HG02840 (cell line): ENCODE measurements around the gene FOXJ1.
"Not testable (repeated sequence)": the region's sequence is repeated elsewhere in the genome, so short reads cannot be mapped to it uniquely, and the experiment has no call there.

ENCODE experiments used
- ATAC-seq: cut with Tn5 transposase; IDR thresholded peaks from one replicate; pipeline ENCODE4 v1.9.1; 2021; ENCODE audit warnings: mild to moderate bottlenecking, moderate library complexity, moderate number of reproducible peaks; ENCODE audit not compliant: unreplicated experiment, low FRiP score

Gene FOXJ1, protein sequence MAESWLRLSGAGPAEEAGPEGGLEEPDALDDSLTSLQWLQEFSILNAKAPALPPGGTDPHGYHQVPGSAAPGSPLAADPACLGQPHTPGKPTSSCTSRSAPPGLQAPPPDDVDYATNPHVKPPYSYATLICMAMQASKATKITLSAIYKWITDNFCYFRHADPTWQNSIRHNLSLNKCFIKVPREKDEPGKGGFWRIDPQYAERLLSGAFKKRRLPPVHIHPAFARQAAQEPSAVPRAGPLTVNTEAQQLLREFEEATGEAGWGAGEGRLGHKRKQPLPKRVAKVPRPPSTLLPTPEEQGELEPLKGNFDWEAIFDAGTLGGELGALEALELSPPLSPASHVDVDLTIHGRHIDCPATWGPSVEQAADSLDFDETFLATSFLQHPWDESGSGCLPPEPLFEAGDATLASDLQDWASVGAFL

DNA sequence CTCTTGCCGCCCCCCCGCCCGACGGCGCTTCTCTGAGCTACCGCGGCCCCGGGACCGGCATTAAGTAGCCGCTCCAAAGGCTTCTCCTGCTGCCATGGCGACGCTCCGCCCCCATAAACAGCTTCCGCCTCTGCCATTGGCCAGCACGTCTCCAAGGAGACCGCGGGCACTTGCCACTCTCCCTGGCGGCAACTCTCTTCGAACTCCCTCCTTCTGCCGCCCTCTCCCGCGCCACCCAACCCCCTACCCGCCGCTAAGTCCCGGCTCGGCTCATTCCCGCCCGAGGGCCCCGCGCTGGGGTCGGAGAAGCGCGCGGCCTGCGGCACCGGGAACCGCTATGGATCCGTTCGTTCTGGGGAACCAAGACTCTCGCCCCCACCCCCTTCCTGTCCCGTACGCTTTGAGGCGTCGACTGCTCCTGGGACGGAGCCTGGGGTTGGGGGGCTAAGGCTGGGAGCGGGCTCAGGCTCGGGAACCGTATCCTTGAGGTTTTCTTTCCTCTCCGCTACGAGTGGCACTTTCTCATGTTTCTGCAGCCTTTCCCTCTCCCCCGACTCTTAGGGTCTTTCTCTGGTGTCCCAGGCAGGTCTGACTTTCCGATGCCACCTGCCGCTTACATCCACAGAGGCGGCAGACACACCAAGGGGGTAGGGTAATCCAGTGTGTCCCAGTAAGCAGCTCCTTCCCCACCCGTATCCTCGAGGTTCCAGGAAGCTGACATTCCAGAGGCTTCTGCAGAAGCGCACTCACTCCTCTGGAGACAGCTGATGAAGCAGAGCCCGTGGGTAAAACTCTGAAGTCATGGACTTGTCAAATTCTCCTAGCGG lies at the start of gene FOXJ1:
Gene FOXJ1, minus strand, starts transcription at position 34 of the 827 bp plus-strand sequence. CDS start 850 bp downstream, outside the sequence.
- ATAC-seq, result no peak

DNA sequence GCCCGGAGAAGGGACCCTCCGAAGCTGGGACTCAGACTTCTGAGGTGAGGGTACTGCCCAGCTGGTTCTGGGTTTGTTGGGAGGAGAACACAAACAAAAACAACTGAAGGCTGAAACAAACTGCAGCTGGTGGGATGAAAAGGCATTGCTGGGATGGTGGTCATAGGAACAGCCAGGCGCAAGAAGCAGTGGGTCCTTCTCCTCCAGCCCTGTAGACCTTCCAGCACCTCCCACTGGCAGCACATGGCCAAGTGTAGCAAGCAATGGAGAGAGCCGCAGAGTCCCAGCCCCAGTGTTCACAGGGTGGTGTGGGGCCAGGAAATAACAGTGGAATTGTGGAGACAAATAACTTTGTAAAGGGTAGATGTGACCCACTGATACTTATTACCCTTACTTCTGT lies 48.7 kb upstream of the FOXJ1 start:
- no peak for ATAC-seq

DNA sequence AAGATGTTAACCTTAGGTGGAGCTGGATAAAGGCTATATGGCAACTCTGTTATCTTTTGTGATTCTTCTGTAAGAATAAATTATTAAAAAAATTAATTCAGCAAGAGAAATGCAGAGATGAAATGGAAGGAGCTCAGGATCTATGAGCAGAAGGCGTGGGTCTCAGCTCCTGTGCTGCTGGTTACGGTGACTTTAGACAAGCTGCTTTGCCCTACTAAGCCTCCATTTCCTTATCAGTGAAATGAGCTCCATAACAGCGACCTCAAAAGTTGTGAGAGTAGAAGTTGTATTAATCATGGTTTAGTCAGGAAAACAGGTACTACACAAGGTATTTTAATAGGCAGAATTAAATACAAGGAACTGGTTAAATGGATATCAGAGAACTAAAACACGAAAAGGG lies 48.2 kb upstream of the FOXJ1 start:
- no peak for ATAC-seq

DNA sequence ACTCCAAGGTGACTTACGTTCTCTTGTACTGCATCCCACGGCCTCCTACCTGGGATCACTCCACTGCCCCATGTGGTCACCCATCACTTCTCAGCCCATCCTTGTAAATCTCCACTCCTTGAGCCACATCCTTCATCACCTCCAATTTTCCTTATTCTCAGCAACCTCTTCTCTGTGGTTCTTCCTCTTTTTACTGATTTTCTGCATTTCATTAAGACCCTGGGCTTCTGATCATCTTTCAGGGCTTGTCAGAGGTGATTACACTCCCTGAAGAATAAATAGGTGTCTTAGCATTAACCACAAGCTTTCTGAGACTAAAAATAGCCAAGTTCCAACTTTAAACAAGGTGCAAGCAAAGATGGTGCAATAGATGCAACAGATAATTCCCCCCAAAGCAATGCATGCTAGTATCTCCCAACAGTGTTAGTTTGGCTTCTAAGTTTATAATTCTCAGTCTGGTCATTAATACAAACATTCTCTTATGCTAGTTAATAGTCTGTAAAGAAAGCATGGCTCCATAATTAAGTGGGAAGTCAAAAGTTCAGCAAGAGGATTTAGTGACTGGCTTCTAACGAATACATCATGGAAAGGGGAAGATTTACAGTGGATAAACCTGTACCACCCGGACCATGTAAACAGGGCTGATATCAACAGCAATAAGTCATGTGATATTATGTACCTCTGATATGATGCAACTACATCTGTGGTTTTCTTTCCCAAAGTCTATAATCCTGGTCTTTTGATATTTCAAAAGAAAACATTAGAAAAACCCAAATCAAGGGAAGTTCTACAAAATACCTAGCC lies 47.4 kb upstream of the FOXJ1 start:
- no peak for ATAC-seq

DNA sequence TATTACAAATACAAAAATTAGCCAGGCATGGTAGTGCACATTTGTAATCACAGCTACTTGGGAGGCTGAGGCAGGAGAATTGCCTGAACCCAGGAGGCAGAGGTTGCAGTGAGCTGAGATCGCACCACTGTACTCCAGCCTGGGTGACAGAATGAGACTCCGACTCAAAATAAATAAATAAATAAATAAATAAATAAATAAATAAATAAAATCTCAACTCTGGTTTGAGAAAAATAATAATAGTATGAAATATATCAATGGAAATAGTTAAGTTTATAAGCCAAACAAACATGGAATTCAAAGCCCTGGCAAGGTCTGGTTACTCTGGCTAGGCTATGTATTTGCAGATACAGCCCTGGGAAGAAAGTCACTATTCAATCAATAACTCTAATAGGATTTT lies 45.7 kb upstream of the FOXJ1 start:
- ATAC-seq, result not testable (repeated sequence)

DNA sequence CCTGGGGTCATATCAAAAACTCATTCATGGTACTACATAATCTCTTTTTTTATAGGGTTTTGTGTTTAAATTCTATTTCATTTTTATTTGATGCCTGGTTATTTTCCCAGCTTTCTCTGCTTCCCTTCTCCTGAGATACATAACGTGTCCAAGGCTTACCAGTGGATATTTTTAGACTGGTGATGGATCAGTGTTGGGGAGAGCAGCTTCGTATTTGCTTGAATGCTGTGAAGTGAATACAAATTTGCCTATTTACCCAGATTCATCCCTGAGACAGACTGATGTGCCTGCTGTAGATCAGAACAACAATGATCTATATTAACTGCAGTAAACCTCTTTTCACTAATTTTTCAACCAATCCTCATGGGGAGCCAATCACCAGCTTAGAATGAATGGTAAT lies 43.2 kb upstream of the FOXJ1 start:
- ATAC-seq, result no peak

DNA sequence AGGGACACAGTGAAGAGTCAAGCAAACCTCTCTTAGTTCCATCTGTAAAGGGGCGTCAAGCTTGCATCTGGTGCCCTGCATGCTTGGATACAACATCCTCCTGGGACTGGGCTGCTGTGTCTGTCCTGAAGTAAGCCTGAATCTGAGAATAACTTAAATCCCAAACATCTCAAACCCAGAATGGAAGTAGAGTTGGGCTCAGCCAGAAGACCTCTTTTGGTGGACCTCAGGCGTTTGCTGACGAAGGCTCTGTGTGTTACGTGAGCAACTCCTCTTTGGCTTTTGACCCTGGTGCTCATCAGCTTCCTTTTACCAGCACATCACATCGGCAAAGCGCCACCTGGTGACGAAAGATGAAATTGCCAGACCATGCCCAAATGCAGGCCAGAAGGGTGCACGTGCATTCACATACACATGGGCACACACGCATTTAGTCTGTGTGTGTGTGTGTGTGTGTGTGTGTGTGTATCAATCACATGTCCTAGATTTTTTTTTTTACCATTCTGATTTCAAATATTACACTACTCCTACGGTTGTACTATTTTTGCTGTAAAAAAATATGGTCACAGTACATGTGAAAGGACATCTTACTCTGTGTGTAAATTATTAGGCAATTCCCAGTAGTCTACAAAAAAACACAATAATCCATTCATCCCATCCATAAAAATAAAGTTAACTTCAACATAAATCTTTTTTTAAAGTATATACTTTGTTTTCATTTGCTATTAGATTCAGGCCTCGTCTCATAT lies 41.1 kb upstream of the FOXJ1 start:
- peak; percentile 61 for ATAC-seq

DNA sequence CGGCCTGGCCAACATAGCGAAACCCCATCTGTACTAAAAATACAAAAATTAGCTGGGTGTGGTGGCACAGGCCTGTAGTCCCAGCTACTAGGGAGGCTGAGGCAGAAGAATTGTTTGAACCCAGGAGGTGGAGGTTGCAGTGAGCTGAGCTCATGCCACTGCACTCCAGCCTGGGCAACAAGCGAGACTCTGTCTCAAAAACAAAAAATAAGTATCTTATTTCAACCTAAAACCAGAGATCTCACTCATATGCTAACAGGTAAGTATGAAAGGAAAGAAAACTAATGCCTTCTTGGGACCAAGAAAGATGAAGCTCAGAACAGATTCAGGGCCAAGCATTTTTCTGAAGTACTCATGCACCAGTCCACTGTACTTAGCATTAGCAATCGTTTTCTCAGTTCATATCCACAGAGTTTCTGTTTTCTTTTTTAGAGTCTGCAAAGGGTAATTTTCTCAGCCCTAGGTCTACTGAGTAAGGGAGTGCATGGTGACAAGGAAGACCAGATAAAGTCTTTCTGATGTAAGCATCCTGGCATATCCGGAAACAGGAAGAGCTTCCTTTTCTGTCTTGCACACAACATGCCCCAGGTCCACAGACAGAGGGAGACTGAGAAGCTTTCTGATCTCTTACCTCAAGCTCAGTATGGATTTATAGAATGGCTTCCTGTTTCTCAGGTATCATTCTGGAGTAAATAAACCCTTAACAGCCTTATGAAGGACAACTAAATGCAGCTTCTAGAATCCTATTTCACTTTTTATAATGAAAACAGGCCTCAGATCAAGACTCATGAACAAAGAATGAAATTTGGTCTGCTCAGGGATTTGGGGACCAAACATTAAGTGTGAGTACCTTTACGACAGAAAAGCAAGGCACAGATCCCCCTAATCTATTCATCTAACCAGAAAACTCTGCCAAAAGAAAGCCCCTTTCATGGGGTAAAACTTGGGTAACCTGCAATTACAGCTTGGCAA lies 38.7 kb upstream of the FOXJ1 start:
- ATAC-seq, result no peak

DNA sequence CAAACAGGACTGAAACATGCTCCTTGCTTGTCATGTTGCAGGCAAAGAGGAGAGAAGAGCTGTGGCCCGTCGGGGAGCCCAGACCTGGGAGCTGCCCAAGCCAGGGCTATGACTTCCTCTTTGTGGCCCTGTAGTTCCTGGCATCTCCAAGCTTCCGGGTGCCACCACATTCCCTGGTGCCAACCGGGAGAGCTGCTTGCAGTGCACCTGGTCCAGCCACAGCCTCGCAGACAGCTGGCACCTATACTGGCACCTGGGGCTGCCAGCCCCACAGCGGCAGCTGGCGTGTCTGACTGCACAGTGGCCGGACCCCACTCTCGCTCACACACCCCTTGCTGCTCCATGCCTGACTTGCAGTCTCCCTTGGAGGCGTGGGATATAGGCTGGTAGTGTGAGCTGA lies 37.1 kb upstream of the FOXJ1 start:
- no peak for ATAC-seq

DNA sequence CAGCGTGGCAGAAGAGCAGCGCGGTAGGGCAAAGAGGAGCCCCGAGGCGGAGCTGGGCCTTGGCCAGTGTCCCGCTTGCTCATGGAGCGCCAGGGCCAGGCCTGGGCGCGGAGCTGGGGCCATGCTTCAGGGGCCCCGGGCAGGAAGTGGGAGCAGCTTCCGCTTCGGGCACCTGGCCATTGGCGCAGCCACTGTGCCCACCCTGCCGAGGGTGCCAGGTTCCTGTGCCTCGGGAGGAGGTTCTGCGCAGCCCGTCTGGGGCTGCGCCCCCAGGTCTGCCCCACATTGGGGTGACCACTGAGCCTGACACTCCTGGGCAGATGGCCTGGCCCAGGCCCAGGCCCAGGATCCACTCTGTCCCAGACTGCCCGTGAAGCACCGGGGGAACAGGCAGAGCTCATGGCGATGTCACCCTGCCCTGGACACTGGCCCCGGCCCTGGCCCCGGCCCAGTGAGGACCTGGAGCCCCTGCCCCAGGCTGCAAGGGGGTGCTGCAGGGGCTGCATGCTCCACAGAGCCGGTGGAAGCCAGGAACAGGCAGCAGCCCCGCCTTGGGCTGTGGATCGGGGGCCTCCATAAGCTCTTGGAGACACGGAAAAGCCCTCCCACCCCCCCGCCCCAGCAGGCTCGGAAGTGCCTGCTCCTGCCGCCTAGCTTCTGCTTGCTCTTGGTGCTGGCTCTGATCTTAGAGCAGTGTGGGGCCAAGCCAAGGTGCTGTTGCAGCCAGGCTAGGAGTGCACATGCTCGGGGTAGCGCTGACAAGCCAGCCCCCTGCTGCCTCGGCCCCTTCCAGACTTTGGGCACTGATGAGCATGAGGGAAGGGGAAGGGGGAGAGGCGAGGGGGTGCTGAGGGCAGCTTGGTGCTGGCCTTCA lies 35.9 kb upstream of the FOXJ1 start:
- ATAC-seq, result no peak

DNA sequence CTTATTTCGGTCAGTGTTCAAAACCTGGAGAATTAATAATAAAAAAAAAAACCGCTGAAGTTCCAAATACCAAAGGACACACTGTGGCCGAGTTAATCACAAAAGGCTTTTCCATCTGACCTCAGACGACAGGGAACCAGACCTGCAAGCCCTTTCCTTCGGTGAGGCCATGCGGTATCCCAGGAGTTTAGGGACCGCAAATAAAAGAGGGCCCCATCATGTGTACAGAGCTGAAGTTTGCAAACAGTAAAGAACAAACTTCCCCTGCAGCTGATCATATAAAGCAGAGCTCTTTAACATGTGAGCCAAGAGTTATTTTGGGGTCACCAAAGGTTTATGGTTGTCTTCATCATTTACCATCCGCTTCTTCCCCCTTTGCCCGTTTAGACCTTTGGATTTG lies 33.0 kb upstream of the FOXJ1 start:
- no peak for ATAC-seq

DNA sequence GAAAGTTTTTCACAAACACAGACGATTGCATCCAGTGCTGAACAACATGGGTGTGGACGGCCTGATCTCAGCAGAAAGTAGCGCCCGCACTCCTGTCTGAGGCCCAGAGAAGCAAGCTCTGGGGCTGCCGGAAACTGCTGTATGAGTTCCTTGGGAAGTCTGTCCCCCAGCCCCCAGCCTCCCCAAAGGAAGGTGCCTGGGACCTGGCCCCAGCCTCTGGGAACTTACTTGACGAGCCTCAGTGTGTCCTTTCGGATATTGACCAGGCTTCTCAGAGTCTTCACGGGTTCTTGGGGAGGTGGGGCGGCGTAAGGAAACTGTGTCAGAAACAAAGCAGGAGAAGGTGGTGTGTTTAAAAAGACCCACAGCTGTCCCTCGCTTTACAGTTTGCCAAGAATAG lies 32.4 kb upstream of the FOXJ1 start:
- no peak for ATAC-seq

DNA sequence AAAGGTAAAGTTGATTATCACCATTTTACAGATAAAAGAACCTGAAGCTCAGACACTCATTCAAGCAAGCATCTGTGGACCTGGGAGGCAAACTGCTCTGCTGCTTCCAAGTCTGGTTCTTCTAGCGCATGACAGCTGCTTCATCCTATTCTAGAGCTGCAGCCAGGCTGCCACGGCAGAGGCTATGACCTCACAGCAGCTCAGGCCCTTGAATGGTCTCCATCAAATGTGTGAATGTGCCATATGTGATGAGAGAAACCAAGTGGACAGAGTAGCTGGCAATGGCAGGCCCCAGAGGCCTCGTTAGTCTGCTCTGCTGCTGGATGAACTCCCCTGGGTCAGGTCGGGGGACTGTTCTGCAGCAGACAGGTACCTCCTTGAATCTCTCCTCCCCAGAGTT lies 30.7 kb upstream of the FOXJ1 start:
- no peak for ATAC-seq

DNA sequence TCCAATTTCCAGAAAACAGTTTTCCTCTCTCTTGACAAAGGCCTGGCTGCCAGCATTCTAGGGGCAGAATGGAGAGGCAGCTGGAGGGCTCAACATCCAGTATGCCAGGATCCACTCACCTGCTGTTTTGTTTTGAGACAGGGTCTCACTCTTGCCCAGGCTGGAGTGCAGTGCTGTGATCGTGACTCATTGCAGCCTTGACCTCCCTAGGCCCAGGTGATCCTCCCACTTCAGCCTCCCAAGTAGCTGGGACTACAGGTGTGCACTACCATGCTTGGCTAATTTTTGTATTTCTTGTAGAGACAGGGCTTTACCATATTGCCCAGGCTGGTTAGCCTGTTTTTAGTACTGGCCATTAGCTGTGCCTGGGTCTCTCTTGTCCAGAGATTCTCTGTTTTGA lies 29.1 kb upstream of the FOXJ1 start:
- no peak for ATAC-seq

DNA sequence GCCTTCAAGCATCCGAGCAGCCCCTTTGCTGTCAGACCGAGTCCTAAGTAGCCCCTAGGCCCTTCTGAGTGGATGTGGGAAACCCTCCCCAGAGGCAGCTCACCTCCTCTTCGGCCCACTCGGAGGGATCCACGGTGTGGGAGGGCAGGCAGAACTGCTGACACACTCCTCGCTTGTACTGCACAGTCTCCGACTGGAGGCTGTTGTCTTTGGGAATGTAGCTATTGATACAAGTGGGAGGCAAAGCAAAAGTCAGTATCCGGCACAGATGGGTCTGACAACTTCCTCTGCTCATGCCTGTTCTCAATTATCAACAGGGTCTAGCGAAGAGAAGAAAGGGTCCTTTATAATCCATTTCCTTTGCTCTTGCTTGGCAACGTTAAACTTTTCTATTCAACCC lies 25.9 kb upstream of the FOXJ1 start:
- no peak for ATAC-seq

DNA sequence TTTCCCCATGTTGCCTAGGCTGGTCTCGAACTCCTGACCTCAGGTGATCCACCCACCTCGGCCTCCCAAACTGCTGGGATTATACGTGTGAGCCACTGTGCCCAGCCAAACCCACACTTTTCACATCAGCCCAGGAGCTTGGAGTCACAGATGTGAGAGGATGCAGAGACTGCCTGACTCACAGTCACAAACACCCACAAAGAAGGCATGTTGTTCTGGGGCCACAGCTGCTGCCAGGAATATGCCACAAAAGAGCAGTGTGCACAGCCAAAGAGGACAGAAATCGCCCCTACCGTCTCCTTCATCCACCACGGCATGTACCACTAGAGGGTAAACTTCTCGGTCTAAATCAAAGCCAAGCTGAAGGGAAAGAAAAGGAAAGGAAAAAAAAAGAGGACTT lies 25.1 kb upstream of the FOXJ1 start:
- ATAC-seq, result no peak

DNA sequence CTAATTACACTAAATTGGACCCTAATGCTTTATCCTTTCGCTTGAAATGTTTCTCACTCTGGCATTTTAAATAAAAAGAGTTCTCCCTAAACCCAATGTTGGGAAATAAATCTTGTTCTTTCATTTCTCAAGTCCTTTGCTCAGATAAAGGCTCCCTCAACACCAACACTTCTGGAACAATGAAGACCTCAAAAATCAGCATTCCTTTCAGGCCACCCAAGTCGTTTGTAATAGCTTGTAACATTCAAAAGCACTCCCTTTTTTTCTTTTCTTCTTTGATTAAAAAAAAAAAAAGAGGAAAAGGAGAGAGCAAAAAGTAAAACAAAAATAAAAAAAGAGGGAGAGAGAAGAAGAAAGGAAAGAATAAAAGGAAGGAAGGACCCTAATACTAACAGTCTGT lies 23.3 kb upstream of the FOXJ1 start:
- no peak for ATAC-seq

DNA sequence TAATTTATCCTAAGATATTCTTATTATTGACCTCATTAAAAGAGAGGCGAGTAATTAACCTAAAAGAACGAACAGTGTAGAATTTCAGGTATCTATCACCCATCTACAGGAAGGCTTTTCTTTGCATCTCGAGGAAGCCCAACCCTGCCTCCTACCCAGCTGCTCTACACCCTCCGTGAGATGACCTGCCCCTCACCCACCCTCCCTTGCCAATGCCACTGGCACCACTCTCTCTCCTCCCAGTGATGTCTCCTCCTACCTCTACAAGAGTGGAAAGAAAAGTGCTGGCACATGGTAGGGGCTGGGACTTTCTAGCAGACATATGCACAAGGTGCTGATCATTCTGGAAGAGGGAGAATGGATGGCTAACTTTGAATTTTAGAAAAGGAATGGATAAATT lies 22.9 kb upstream of the FOXJ1 start:
- no peak for ATAC-seq
